ENCODE measurements around the gene SDHA.
"Not testable (repeated sequence)": the region's sequence is repeated elsewhere in the genome, so short reads cannot be mapped to it uniquely, and the experiment has no call there.

DNA sequence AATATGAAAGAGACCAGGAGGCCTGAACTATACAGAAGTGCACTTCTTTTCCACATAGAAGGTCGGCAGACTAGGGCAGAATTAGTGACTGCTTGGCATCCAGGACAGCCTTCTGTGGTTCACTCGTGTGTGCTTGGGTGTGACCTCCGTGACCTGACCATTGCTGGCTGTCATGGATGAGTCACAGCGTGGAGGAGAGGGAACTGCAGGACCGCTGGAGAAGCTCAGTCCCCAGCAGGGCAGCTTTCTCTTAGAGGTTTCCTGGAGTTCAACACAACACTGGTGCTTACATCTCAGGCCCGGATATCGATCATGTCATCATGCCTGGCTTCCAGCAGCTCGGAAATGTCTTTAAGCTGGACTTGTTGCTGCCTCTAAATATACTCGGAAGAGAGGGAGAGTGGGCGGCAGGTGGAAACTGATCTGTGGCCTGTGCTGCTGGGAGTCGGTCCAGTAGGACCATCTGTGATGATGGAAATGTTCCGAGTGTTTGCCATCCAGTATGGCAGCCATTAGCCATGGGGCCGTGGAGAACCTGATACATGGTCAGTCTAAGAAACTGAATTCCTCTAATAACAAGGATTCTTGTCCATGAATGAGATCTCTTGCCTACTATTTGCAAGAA lies 23.0 kb downstream of the SDHA start:
- TF ChIP-seq, protein P1, sequence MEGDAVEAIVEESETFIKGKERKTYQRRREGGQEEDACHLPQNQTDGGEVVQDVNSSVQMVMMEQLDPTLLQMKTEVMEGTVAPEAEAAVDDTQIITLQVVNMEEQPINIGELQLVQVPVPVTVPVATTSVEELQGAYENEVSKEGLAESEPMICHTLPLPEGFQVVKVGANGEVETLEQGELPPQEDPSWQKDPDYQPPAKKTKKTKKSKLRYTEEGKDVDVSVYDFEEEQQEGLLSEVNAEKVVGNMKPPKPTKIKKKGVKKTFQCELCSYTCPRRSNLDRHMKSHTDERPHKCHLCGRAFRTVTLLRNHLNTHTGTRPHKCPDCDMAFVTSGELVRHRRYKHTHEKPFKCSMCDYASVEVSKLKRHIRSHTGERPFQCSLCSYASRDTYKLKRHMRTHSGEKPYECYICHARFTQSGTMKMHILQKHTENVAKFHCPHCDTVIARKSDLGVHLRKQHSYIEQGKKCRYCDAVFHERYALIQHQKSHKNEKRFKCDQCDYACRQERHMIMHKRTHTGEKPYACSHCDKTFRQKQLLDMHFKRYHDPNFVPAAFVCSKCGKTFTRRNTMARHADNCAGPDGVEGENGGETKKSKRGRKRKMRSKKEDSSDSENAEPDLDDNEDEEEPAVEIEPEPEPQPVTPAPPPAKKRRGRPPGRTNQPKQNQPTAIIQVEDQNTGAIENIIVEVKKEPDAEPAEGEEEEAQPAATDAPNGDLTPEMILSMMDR (conservative IDR thresholded peaks at IDR 0.05; ENCODE audit: low read depth, low read length), result not testable (repeated sequence)
- not testable (repeated sequence) for TF ChIP-seq EZH2phosphoT487 (IDR thresholded peaks at IDR 0.05; ENCODE audit: borderline replicate concordance, low read length)
